ENCODE measurements around the gene RAD54L.

DNA sequence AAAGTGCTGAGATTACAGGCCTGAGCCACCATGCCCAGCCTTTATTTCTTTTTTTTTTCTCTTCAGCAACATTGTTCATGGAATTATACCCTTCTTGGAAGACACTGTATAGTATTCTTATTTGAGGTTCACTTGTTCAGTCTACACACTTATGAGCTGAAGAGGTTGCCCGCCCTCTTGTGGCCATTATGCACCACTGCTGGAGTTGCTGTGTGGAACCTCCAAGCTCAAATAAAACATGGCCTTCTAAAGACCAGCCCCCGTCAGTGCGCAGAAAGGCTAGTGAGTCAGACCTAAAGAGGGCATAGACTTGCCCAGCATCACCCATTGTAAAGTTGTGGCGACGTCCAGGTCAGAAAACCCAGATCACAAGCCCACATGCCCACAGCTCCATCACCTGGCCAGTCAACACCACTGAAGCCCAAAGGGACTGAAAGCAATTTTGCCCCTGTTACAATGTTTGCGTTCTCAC, 24.1 kb upstream of the RAD54L start:
- TF ChIP-seq, protein P1, sequence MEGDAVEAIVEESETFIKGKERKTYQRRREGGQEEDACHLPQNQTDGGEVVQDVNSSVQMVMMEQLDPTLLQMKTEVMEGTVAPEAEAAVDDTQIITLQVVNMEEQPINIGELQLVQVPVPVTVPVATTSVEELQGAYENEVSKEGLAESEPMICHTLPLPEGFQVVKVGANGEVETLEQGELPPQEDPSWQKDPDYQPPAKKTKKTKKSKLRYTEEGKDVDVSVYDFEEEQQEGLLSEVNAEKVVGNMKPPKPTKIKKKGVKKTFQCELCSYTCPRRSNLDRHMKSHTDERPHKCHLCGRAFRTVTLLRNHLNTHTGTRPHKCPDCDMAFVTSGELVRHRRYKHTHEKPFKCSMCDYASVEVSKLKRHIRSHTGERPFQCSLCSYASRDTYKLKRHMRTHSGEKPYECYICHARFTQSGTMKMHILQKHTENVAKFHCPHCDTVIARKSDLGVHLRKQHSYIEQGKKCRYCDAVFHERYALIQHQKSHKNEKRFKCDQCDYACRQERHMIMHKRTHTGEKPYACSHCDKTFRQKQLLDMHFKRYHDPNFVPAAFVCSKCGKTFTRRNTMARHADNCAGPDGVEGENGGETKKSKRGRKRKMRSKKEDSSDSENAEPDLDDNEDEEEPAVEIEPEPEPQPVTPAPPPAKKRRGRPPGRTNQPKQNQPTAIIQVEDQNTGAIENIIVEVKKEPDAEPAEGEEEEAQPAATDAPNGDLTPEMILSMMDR (IDR thresholded peaks at IDR 0.05; ENCODE audit: insufficient read depth, low read length): peak; percentile 97
- TF ChIP-seq, protein P2, sequence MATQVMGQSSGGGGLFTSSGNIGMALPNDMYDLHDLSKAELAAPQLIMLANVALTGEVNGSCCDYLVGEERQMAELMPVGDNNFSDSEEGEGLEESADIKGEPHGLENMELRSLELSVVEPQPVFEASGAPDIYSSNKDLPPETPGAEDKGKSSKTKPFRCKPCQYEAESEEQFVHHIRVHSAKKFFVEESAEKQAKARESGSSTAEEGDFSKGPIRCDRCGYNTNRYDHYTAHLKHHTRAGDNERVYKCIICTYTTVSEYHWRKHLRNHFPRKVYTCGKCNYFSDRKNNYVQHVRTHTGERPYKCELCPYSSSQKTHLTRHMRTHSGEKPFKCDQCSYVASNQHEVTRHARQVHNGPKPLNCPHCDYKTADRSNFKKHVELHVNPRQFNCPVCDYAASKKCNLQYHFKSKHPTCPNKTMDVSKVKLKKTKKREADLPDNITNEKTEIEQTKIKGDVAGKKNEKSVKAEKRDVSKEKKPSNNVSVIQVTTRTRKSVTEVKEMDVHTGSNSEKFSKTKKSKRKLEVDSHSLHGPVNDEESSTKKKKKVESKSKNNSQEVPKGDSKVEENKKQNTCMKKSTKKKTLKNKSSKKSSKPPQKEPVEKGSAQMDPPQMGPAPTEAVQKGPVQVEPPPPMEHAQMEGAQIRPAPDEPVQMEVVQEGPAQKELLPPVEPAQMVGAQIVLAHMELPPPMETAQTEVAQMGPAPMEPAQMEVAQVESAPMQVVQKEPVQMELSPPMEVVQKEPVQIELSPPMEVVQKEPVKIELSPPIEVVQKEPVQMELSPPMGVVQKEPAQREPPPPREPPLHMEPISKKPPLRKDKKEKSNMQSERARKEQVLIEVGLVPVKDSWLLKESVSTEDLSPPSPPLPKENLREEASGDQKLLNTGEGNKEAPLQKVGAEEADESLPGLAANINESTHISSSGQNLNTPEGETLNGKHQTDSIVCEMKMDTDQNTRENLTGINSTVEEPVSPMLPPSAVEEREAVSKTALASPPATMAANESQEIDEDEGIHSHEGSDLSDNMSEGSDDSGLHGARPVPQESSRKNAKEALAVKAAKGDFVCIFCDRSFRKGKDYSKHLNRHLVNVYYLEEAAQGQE (IDR thresholded peaks at IDR 0.05; ENCODE audit: insufficient replicate concordance, low read depth): no peak
- no peak for TF ChIP-seq POLR2AphosphoS5 (IDR thresholded peaks at IDR 0.05; ENCODE audit: low read depth)
